ENCODE measurements around the gene GLI1. TPM values are rescaled to one million over a fixed set of nuclear protein-coding genes. Genes with fewer than 3 reads are reported as not detected.

Gene GLI1
- total and polyA plus RNA-seq, 2 of the 13 experiments (the other 11 are each of a cell fraction or from before 2014, with no cell fraction given) = 0.09 to 0.20 TPM

DNA sequence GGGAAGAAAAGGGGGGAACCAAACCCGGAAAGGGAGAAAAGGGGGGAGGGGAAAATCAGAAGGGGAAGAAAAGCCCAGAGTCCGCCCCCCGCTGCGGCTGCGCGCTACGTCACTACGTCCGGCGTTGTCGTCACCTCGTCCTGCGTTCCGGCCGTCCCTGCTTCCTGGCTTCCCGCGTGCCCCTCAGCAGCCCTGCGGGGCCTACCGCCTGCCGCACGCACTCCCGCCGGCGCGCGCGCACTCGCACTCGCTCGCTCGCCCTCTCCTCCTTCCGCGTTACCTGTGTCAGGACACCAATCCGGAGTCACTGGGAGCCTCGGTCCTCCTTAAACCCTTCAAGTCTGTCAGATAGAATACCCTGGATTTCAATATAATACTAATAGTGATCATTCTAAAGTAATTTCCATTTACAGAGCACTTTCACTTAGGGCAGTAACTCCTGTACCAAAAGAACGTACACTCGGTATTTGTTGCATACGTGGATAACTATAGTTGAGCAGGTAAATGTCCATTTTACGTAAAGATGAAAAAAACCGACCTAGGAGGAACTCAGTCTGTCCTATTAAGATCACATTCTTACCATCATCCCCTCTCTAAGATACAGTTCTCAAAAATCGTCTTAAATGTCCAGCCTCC lies 28.5 kb upstream of the GLI1 start, which contains the start of gene R3HDM2 (continued):
- TF ChIP-seq, protein P1, sequence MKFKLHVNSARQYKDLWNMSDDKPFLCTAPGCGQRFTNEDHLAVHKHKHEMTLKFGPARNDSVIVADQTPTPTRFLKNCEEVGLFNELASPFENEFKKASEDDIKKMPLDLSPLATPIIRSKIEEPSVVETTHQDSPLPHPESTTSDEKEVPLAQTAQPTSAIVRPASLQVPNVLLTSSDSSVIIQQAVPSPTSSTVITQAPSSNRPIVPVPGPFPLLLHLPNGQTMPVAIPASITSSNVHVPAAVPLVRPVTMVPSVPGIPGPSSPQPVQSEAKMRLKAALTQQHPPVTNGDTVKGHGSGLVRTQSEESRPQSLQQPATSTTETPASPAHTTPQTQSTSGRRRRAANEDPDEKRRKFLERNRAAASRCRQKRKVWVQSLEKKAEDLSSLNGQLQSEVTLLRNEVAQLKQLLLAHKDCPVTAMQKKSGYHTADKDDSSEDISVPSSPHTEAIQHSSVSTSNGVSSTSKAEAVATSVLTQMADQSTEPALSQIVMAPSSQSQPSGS (CRISPR knock-in tag; IDR thresholded peaks at IDR 0.05) = peak; percentile 79
- TF ChIP-seq, protein P2, sequence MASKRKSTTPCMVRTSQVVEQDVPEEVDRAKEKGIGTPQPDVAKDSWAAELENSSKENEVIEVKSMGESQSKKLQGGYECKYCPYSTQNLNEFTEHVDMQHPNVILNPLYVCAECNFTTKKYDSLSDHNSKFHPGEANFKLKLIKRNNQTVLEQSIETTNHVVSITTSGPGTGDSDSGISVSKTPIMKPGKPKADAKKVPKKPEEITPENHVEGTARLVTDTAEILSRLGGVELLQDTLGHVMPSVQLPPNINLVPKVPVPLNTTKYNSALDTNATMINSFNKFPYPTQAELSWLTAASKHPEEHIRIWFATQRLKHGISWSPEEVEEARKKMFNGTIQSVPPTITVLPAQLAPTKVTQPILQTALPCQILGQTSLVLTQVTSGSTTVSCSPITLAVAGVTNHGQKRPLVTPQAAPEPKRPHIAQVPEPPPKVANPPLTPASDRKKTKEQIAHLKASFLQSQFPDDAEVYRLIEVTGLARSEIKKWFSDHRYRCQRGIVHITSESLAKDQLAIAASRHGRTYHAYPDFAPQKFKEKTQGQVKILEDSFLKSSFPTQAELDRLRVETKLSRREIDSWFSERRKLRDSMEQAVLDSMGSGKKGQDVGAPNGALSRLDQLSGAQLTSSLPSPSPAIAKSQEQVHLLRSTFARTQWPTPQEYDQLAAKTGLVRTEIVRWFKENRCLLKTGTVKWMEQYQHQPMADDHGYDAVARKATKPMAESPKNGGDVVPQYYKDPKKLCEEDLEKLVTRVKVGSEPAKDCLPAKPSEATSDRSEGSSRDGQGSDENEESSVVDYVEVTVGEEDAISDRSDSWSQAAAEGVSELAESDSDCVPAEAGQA (IDR thresholded peaks at IDR 0.05; ENCODE audit: low read depth) = peak; percentile 93
- TF ChIP-seq, protein P2 (CRISPR knock-in tag; IDR thresholded peaks at IDR 0.05; ENCODE audit: borderline replicate concordance) = no peak
- TF ChIP-seq, protein P3, sequence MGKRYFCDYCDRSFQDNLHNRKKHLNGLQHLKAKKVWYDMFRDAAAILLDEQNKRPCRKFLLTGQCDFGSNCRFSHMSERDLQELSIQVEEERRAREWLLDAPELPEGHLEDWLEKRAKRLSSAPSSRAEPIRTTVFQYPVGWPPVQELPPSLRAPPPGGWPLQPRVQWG (CRISPR knock-in tag; IDR thresholded peaks at IDR 0.05; ENCODE audit: borderline replicate concordance, low read depth) = no peak
- TF ChIP-seq SP140L (CRISPR knock-in tag; IDR thresholded peaks at IDR 0.05; ENCODE audit: borderline replicate concordance) = no peak
- TF ChIP-seq ZZZ3 (CRISPR knock-in tag; IDR thresholded peaks at IDR 0.05; ENCODE audit: borderline replicate concordance) = peak; percentile 69; the same call in 1 of the 2 replicates
- TF ChIP-seq RXRA (CRISPR knock-in tag; IDR thresholded peaks at IDR 0.05) = 0 out of 2 replicates have a peak, but pooled peaks have one; percentile 39
- no peak for TF ChIP-seq MAFF (IDR thresholded peaks at IDR 0.05; ENCODE audit: low read depth, low read length)
- TF ChIP-seq YEATS4 (CRISPR knock-in tag; IDR thresholded peaks at IDR 0.05; ENCODE audit: borderline replicate concordance) = peak; percentile 79; the same call in 1 of the 2 replicates
- TF ChIP-seq SAP130 (CRISPR knock-in tag; IDR thresholded peaks at IDR 0.05; ENCODE audit: low read depth) = peak; percentile 91
- TF ChIP-seq ZNF337 (CRISPR knock-in tag; IDR thresholded peaks at IDR 0.05; ENCODE audit: borderline replicate concordance, low read depth) = no peak
- TF ChIP-seq, protein P4, sequence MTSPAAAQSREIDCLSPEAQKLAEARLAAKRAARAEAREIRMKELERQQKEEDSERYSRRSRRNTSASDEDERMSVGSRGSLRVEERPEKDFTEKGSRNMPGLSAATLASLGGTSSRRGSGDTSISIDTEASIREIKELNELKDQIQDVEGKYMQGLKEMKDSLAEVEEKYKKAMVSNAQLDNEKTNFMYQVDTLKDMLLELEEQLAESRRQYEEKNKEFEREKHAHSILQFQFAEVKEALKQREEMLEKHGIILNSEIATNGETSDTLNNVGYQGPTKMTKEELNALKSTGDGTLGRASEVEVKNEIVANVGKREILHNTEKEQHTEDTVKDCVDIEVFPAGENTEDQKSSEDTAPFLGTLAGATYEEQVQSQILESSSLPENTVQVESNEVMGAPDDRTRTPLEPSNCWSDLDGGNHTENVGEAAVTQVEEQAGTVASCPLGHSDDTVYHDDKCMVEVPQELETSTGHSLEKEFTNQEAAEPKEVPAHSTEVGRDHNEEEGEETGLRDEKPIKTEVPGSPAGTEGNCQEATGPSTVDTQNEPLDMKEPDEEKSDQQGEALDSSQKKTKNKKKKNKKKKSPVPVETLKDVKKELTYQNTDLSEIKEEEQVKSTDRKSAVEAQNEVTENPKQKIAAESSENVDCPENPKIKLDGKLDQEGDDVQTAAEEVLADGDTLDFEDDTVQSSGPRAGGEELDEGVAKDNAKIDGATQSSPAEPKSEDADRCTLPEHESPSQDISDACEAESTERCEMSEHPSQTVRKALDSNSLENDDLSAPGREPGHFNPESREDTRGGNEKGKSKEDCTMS (CRISPR knock-in tag; conservative IDR thresholded peaks at IDR 0.05) = no peak
- TF ChIP-seq, protein P5, sequence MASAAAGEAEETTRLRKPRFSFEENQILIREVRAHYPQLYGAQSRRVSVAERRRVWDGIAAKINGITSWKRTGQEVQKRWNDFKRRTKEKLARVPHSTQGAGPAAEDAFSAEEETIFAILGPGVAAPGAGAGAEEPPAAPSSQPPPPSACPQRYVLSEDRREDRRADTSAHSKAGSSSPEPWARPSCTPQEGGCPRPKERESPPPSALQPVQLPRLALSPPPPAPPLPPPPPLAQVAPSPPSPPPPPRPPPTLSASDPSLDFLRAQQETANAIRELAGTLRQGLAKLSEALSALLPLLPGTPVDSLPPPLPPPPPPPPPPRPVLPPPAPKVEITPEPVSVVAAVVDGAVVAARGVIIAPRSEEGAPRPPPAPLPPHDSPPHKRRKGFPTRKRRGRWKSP (CRISPR knock-in tag; IDR thresholded peaks at IDR 0.05) = no peak
- TF ChIP-seq TAF15 (IDR thresholded peaks at IDR 0.05; ENCODE audit: low read depth, low read length, poor library complexity, severe bottlenecking) = no peak
- TF ChIP-seq, protein P6, sequence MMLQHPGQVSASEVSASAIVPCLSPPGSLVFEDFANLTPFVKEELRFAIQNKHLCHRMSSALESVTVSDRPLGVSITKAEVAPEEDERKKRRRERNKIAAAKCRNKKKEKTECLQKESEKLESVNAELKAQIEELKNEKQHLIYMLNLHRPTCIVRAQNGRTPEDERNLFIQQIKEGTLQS (CRISPR knock-in tag; IDR thresholded peaks at IDR 0.05) = peak; percentile 46; the same call in 1 of the 2 replicates
- TF ChIP-seq AKAP8 (CRISPR knock-in tag; IDR thresholded peaks at IDR 0.05) = peak; percentile 93
- peak; percentile 81; the same call in 1 of the 2 replicates for TF ChIP-seq HIVEP1 (CRISPR knock-in tag; IDR thresholded peaks at IDR 0.05)

Measured in HepG2 (cell line).